CD4-positive, alpha-beta T cell (primary cell): ENCODE data around the gene TMUB1. TPM values are rescaled to one million over a fixed set of nuclear protein-coding genes. Genes with fewer than 3 reads are reported as not detected.

ENCODE experiments used
- ATAC-seq: fragments of 200-7000 bp; cut with Tn5 transposase; one replicate; pipeline ENCODE4 v1.10.0; 2022; ENCODE audit warnings: mild to moderate bottlenecking; ENCODE audit not compliant: poor library complexity
- CTCF ChIA-PET: fragments of 350-600 bp; sonication (Branson Sonifier 250); formaldehyde crosslinking; loops from one replicate; lab custom pipeline; 2021; ENCODE audit warnings: antibody characterized with exemption, inconsistent platforms; lab: Charles Lee
- POLR2A ChIA-PET: fragments of 350-600 bp; sonication (Branson Sonifier 250); formaldehyde crosslinking; loops from one replicate; lab custom pipeline; 2021; ENCODE audit warnings: antibody characterized with exemption, inconsistent platforms; lab: Charles Lee
- DNase-seq, 14 experiments: peaks; one replicate each; pipeline ENCODE4 v3.0.0-alpha.2; 2013 to 2020; ENCODE audit warnings: mixed read lengths in 2 of 14
- H3K27ac ChIP-seq, 2 donors: one replicate each; pipeline versions ENCODE4 v1.5.1 to v1.7.0; 2013; ENCODE audit warnings: low read length in 2 of 2, low read depth in 1 of 2, mild to moderate bottlenecking in 1 of 2
- H3K27me3 ChIP-seq, 2 experiments: 1 replicate in 1 of 2; 2 replicates in 1 of 2; pipeline versions ENCODE4 v1.6.1 to v1.7.0; 2013; ENCODE audit warnings: low read length in 2 of 2, control low read depth in 1 of 2, mild to moderate bottlenecking in 1 of 2, moderate library complexity in 1 of 2; ENCODE audit not compliant: insufficient read depth in 2 of 2, control insufficient read depth in 1 of 2
- H3K36me3 ChIP-seq: one replicate; pipeline ENCODE4 v1.6.1; 2013; ENCODE audit warnings: low read length, control low read depth; ENCODE audit not compliant: insufficient read depth
- H3K4me1 ChIP-seq: one replicate; pipeline ENCODE4 v1.6.1; 2013; ENCODE audit warnings: low read length, control low read depth; ENCODE audit not compliant: insufficient read depth
- H3K4me3 ChIP-seq: one replicate; pipeline ENCODE4 v1.5.1; 2013; ENCODE audit warnings: mild to moderate bottlenecking, low read length, moderate library complexity
- H3K9me3 ChIP-seq, 2 experiments: 1 replicate in 1 of 2; 2 replicates in 1 of 2; pipeline versions ENCODE4 v1.6.1 to v1.7.0; 2013; ENCODE audit warnings: low read length in 2 of 2, mild to moderate bottlenecking in 2 of 2, control low read depth in 1 of 2, moderate library complexity in 1 of 2; ENCODE audit not compliant: control insufficient read depth in 1 of 2, insufficient read depth in 1 of 2
- H3K27ac Mint-ChIP-seq: one replicate; pipeline ENCODE4 v1.8.0; 2020; ENCODE audit warnings: mixed read lengths
- H3K27me3 Mint-ChIP-seq: one replicate; pipeline ENCODE4 v1.8.0; 2021; ENCODE audit warnings: mixed read lengths
- H3K36me3 Mint-ChIP-seq: one replicate; pipeline ENCODE4 v1.8.0; 2021; ENCODE audit warnings: low read depth, mixed read lengths
- H3K4me1 Mint-ChIP-seq: one replicate; pipeline ENCODE4 v1.8.0; 2021; ENCODE audit warnings: low read depth, mixed read lengths
- H3K4me3 Mint-ChIP-seq: one replicate; pipeline ENCODE4 v1.8.0; 2020; ENCODE audit warnings: mild to moderate bottlenecking, mixed read lengths
- H3K9me3 Mint-ChIP-seq: one replicate; pipeline ENCODE4 v1.8.0; 2020; ENCODE audit warnings: mixed read lengths
- intact Hi-C, 2 experiments: fragments of 100-400 bp; cut with DNase I in 1 of 2; cut with micrococcal nuclease in 1 of 2; formaldehyde crosslinking; loops; one replicate each; pipeline versions ENCODE4 v1.15.1 to v1.9.0; 2023 to 2025; cut with DNase I, micrococcal nuclease
- total RNA-seq, 174 experiments: library from RNA in 2 of 174; stranded (reverse) in 2 of 174; gene quantifications; one replicate each; pipeline ENCODE4 v1.2.3 and lab custom pipeline; 2021 to 2026
- TF ChIP-seq, protein P1 (sequence below): fragments of 200-600 bp; IDR thresholded peaks from one replicate; pipeline ENCODE4 v1.8.0; 2022; ENCODE audit warnings: antibody characterized with exemption, mild to moderate bottlenecking

The TMUB1 gene
- total RNA-seq, 2 experiments from 2014 or later: 44.5 to 46.6 TPM

DNA sequence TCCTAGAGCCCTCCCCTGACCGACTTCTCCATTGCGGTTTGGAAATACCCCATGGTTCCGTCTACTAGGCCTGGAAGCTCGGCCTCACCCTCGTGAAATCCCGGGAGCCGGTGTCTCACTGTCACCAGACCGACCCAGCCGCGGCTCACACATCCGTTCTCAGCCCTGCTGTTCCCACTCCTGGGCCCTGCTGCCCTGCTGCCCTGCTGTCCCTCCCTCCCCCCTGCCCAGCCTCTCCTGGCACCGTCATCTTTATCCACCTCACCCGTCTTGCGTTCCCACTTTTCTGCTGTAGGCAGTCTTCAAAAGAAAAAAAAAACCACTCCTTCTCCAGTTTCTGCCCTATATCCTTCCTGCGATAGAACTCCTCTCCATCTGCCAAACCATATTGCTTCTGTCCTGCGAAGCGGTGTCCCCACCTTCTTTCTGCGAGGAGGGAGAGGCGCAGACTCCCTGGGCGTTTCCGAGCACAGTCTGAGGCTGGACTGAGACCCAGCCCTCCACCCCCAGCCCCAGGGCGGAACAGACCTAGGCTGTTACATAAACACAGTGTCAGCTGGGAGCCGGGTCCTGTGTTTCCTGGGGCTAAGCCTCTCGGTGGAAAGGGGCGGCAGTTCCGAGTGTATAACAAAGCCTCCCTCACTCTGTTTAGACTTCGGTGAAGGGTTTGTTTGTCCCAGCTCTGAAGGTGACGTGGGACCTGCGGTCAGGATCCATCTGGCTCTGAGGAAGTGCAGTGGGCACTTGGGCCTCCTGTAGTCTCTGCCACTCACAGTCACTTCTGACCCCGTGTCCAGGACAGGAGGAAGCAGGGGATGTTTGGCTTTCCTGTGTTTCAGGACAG is 5.8 kb upstream of the TMUB1 start:
- peak in 2 of 14 experiments; percentile 77 to 82 for DNase-seq
- peak overlapping the region; percentile 88 for H3K4me3 Mint-ChIP-seq
- ChIA-PET POLR2A (interaction anchor here (1.0 to 1.5 kb wide), 2 partner anchors 8 to 61 kb away, joined by 3 to 4 read pairs; partner anchors contain the start of genes ABCB8 and FASTK), CTCF (interaction anchor here (1.2 kb wide), 1 partner anchor 35 kb away, joined by 3 read pairs; no protein-coding TSS in a partner anchor)
- intact Hi-C loops: loop anchor here in 1 of 2 experiments (2.0 to 10.0 kb wide), 3 partner anchors 22 to 1254 kb away; partner anchors contain the start of genes KCNH2 and ZNF862
- Histone ChIP-seq H3K27me3 (no peaks in the 10 kb centered on the region), H3K9me3 (peaks cover 0 to 3% of the 10 kb centered on the region in 2 experiments), H3K4me3 (no peak overlapping the region), H3K4me1 (peaks cover 56% of the 10 kb centered on the region), H3K27ac (peak overlapping the region in 1 of 2 donors; percentile 9), H3K36me3 (no peaks in the 10 kb centered on the region)
- no peak for ATAC-seq
- H3K27me3 Mint-ChIP-seq: peaks cover 8% of the 10 kb centered on the region
- peaks cover 40% of the 10 kb centered on the region for H3K4me1 Mint-ChIP-seq
- H3K27ac Mint-ChIP-seq: peak overlapping the region; percentile 86
- no peaks in the 10 kb centered on the region for H3K9me3 Mint-ChIP-seq
- H3K36me3 Mint-ChIP-seq: peaks cover 15% of the 10 kb centered on the region
- TF ChIP-seq, protein P1, sequence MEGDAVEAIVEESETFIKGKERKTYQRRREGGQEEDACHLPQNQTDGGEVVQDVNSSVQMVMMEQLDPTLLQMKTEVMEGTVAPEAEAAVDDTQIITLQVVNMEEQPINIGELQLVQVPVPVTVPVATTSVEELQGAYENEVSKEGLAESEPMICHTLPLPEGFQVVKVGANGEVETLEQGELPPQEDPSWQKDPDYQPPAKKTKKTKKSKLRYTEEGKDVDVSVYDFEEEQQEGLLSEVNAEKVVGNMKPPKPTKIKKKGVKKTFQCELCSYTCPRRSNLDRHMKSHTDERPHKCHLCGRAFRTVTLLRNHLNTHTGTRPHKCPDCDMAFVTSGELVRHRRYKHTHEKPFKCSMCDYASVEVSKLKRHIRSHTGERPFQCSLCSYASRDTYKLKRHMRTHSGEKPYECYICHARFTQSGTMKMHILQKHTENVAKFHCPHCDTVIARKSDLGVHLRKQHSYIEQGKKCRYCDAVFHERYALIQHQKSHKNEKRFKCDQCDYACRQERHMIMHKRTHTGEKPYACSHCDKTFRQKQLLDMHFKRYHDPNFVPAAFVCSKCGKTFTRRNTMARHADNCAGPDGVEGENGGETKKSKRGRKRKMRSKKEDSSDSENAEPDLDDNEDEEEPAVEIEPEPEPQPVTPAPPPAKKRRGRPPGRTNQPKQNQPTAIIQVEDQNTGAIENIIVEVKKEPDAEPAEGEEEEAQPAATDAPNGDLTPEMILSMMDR: no peak

DNA sequence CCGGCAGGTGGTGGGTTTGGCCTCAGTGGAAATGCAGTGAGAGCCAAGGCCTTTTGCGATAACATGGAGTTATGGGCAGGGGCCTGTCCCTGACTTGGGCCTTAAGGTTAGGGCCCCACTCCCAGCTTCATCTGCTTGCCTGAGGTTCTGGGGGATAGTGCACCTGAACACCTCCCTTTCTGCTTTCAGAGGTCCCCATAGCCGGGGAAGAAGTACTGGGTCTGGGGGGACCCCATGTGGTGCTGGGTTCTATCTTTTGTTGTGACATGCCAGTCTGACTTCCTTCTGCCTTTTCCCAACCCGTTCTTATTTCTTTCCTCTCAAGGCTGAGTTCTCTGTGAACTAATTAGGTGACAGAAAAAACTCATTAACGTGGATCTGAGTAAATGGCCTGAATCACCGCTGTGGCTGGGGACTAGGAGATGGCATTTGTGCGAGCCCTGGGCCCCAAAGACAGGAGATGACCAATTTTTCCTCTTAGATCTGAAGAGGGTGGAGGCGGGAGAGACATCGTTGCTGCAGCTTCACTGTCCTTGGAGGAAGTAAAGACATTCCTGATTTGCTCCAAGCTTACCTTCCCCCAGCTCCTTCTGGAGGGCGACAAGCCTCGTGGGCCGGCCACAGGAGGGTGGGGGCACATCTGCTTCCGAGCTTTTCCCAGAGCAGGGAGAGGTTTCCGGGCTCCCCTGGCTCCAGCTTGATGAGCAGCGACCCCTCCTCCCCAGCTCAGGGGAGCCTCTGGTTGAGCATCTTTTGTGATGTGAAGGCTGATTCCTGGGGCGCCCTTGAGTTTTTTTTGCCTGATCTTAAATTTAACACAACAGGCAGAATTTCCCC is 4.9 kb upstream of the TMUB1 start:
- Histone ChIP-seq H3K27me3 (no peaks in the 10 kb centered on the region), H3K4me1 (peaks cover 62% of the 10 kb centered on the region), H3K9me3 (peaks cover 0 to 3% of the 10 kb centered on the region in 2 experiments), H3K27ac (peak overlapping the region in 1 of 2 donors; percentile 4), H3K36me3 (no peaks in the 10 kb centered on the region), H3K4me3 (peak overlapping the region; percentile 70)
- CTCF ChIA-PET: interaction anchor here (1.2 kb wide), 1 partner anchor 36 kb away, joined by 3 read pairs; no protein-coding TSS in a partner anchor
- peak overlapping the region; percentile 86 for H3K27ac Mint-ChIP-seq
- peaks cover 15% of the 10 kb centered on the region for H3K36me3 Mint-ChIP-seq
- ATAC-seq (no peak), DNase-seq (peak in 2 of 14 experiments; percentile 30 to 48)
- H3K27me3 Mint-ChIP-seq: peaks cover 8% of the 10 kb centered on the region
- POLR2A ChIA-PET: interaction anchor here (1.4 to 1.8 kb wide), 2 partner anchors 60 to 75 kb away, joined by 4 to 6 read pairs; partner anchors contain the start of gene ABCB8
- intact Hi-C loops: loop anchor here in 1 of 2 experiments (2.0 to 10.0 kb wide), 3 partner anchors 23 to 1253 kb away; partner anchors contain the start of genes KCNH2 and ZNF862
- peaks cover 47% of the 10 kb centered on the region for H3K4me1 Mint-ChIP-seq
- TF ChIP-seq, protein P1: no peak
- peak overlapping the region; percentile 88 for H3K4me3 Mint-ChIP-seq
- H3K9me3 Mint-ChIP-seq: no peaks in the 10 kb centered on the region
